Measurements from ENCODE around the gene EID2.
A peak's percentile ranks its signal among the peaks of the same experiment; 100 is the strongest.

EID2 gene

DNA sequence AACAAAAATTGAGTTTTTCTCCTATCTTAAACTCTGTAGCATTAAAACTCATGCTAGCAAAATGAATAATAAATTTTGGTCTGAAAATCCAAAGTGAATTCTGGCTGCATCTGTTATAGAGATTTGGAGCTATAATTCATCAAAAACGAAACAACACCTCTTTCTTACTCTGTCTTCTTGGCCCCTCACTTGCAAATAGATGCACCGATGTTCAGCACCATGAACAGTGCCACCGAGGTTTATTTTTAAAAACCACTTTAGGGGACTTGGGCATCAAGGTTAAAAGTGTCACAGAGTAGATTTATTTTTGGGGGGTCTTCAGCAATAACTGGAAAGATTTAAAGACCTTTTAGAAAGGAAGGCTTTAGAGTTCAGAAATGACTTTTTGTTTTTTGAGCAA is 26.1 kb upstream of the EID2 start:
- H3K4me3 ChIP-seq (ENCODE audit: low read depth, low read length), result no peak overlapping the region
- TF ChIP-seq, protein P1, sequence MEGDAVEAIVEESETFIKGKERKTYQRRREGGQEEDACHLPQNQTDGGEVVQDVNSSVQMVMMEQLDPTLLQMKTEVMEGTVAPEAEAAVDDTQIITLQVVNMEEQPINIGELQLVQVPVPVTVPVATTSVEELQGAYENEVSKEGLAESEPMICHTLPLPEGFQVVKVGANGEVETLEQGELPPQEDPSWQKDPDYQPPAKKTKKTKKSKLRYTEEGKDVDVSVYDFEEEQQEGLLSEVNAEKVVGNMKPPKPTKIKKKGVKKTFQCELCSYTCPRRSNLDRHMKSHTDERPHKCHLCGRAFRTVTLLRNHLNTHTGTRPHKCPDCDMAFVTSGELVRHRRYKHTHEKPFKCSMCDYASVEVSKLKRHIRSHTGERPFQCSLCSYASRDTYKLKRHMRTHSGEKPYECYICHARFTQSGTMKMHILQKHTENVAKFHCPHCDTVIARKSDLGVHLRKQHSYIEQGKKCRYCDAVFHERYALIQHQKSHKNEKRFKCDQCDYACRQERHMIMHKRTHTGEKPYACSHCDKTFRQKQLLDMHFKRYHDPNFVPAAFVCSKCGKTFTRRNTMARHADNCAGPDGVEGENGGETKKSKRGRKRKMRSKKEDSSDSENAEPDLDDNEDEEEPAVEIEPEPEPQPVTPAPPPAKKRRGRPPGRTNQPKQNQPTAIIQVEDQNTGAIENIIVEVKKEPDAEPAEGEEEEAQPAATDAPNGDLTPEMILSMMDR (IDR thresholded peaks at IDR 0.05; ENCODE audit: borderline replicate concordance, insufficient read depth, low read depth, low read length), result no peak

DNA sequence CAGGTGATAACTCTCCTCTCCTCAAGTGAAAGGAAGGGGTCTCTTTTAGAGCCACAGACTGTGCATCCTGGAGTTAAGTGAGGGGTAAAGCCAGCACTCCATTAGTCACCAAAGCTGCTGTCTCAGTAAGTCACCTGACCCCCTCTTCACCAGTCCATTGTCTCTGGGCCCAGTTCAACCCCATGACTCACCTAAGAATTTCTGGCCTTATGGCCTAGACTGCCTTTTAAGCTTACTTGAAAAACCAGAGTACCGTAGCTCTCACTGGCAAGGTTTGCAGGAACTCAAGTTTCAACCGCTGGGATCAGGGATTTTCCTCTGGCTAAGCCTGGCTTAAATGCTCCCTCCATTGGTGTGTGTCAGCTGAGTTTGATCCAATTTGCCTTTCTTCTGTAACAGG is 23.4 kb upstream of the EID2 start:
- no peak overlapping the region for H3K4me3 ChIP-seq (ENCODE audit: low read depth, low read length)
- TF ChIP-seq, protein P1 (IDR thresholded peaks at IDR 0.05; ENCODE audit: borderline replicate concordance, insufficient read depth, low read depth, low read length), result no peak

- H3K4me3 ChIP-seq (ENCODE audit: low read depth, low read length), result peak overlapping the region; percentile 24
- TF ChIP-seq, protein P1 (IDR thresholded peaks at IDR 0.05; ENCODE audit: borderline replicate concordance, insufficient read depth, low read depth, low read length), result no peak
Measured at GRCh38 chr19:39558624-39559117, 18.7 kb upstream of the EID2 start.

GRCh38 chr19:39557811-39558623 is 18.1 kb upstream of the EID2 start:
- H3K4me3 ChIP-seq (ENCODE audit: low read depth, low read length), result no peak overlapping the region
- TF ChIP-seq, protein P1 (IDR thresholded peaks at IDR 0.05; ENCODE audit: borderline replicate concordance, insufficient read depth, low read depth, low read length), result no peak

- TF ChIP-seq, protein P1 (IDR thresholded peaks at IDR 0.05; ENCODE audit: borderline replicate concordance, insufficient read depth, low read depth, low read length), result no peak
Measured at GRCh38 chr19:39555883-39556282, 15.9 kb upstream of the EID2 start.

DNA sequence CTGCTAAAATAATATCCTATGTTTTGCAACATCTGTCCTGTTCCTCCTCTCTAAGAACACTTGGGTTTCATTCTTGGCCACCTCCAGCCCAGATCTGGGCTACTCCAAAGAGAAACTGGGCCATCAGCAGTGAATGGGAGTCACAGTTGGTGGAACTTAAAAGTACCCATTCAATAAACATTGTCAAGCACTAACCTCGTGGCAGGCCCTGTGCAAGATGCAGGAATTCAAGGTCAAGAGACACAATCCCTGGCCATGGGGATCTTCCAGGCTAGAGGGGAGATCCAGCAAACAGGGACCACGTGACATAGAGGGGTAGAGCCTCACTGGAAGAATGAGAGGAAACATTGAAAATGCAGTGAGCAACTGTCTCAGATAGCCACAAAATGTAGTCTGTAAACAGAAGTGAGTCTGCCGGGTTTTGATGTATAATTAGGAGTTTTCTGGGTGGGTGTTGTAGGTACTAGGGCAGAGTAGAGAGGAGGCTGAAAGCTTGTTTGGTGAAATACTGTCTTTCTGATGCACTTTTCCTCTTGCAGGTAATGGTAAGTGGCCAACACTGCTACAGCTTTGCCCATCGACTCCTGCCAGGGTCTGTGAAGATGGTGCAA is 14.8 kb upstream of the EID2 start:
- H3K4me3 ChIP-seq (ENCODE audit: low read depth, low read length), result no peak overlapping the region
- TF ChIP-seq, protein P1 (IDR thresholded peaks at IDR 0.05; ENCODE audit: borderline replicate concordance, insufficient read depth, low read depth, low read length), result no peak

More at GRCh38 chr19:39555883-39556282, 15.9 kb upstream of the EID2 start:
- H3K4me3 ChIP-seq (ENCODE audit: low read depth, low read length), result no peak overlapping the region
